Left ventricle myocardium inferior (tissue), 1 donor: ENCODE results near the gene HES2. TPM values are rescaled to one million over a fixed set of nuclear protein-coding genes. Genes with fewer than 3 reads are reported as not detected.
"Not testable (repeated sequence)": the region's sequence is repeated elsewhere in the genome, so short reads cannot be mapped to it uniquely, and the experiment has no call there.

Source experiments
- DNase-seq: peaks from one replicate; pipeline ENCODE4 v3.0.0-alpha.2; 2020
- H3K27ac ChIP-seq: fragments of 200-600 bp; replicated peaks from 2 replicates; pipeline ENCODE4 v1.8.0; 2021
- H3K27me3 ChIP-seq: fragments of 200-600 bp; 2 replicates; pipeline ENCODE4 v1.8.0; 2021; ENCODE audit warnings: low read depth
- H3K36me3 ChIP-seq: fragments of 200-600 bp; 2 replicates; pipeline ENCODE4 v1.8.0; 2021
- H3K4me1 ChIP-seq: fragments of 200-600 bp; 2 replicates; pipeline ENCODE4 v1.8.0; 2021
- H3K4me3 ChIP-seq: fragments of 200-600 bp; 2 replicates; pipeline ENCODE4 v1.8.0; 2021; ENCODE audit warnings: mild to moderate bottlenecking, moderate library complexity
- H3K9me3 ChIP-seq: fragments of 200-600 bp; replicated peaks from 2 replicates; pipeline ENCODE4 v1.8.0; 2021
- CTCF ChIP-seq: fragments of 200-600 bp; IDR thresholded peaks from 2 replicates; pipeline ENCODE4 v1.8.0; 2021; ENCODE audit warnings: antibody characterized with exemption, mild to moderate bottlenecking, borderline replicate concordance
- intact Hi-C: fragments of 100-400 bp; cut with micrococcal nuclease; formaldehyde crosslinking; loops from one replicate; pipeline ENCODE4 v1.11.0; 2022
- total RNA-seq: library from RNA; stranded (reverse); fragmentation: NEBNext Ultra II Directional; extraction: Animal tissue kit (Norgen Biotek cat#: 25700); gene quantifications from one replicate; pipeline ENCODE4 v1.2.1, GENCODE V29; 2021
- donor health status: DM: no; HTN: yes; CAD: no; lungs with severe emphysema.

Gene HES2
- total RNA-seq, 1 donor from 2014 or later = not detected

DNA sequence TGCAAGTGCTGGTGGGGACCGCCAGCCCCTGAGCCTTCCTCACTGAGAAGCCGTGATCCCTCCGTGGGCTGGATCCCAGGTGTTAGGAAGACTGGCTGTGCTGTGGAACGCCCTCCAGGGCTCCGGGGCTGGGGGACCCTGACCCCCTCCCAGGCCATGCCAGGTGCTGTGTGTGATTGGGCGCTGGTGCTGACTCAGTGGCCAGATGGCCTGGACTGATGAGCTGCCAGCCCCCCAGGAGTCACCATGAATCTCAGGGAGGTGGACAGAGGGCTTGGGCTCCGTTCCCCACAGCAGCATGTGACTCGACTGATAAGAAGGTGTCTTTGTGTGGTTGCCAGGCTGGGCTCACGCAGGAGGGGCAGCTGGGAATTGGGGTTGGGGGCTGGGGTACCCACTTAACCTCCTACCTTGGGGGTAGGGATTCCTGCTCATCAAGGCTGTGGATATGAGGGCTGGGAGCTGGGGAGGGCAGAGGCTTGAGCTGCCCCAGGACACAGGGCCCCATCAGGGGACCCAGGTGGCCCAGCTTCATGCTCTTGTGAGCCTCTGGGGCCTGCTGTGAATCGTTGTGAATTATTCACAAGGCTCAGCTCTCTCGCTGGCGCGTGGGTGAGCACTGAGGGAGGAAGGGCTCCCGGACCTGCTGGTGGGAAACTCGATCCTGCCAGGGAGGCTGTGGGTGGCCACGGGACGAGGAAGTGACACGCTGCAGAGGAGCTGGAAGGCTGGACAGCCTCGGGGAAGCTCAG lies 10.1 kb upstream of the HES2 start:
- DNase-seq, H3K9me3 ChIP-seq, H3K27ac ChIP-seq, H3K36me3 ChIP-seq, intact Hi-C loops, H3K4me3 ChIP-seq: not testable (repeated sequence)
- H3K4me1 ChIP-seq = peaks cover 14% of the 10 kb centered on the region
- peaks cover 71% of the 10 kb centered on the region for H3K27me3 ChIP-seq

DNA sequence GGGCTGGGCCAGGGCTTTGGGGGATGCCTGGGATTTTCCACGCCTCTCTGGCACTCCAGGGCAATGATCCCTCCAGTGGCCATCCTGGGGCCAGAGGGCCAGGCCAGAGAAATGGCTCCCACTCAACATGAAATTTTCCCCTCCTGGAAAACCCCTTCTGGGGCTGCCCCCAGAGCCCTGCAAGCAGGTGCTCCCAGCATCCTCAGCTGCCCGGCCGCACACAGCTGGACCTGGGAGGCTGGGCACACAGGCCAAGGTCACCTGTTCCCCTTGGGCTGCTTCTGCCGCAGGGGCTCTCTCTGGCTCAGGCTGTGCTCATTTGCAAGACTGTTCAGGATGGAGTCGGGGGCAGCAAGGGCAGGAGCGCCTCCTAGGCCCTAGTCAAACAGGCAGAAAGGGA lies 8.7 kb upstream of the HES2 start:
- peaks cover 85% of the 10 kb centered on the region for H3K27me3 ChIP-seq
- peaks cover 26% of the 10 kb centered on the region for H3K4me1 ChIP-seq
- H3K4me3 ChIP-seq, intact Hi-C loops, H3K27ac ChIP-seq, H3K9me3 ChIP-seq, H3K36me3 ChIP-seq, DNase-seq: not testable (repeated sequence)

GRCh38 chr1:6427441-6428390 lies 8.0 kb upstream of the HES2 start:
- intact Hi-C loops = no loop called here
- no peaks in the 10 kb centered on the region for H3K9me3 ChIP-seq
- no peaks in the 10 kb centered on the region for H3K36me3 ChIP-seq
- no peak for TF ChIP-seq CTCF
- no peak overlapping the region for H3K27ac ChIP-seq
- H3K27me3 ChIP-seq = peaks cover 92% of the 10 kb centered on the region
- no peak for DNase-seq
- H3K4me1 ChIP-seq = peaks cover 34% of the 10 kb centered on the region
- H3K4me3 ChIP-seq = no peak overlapping the region

DNA sequence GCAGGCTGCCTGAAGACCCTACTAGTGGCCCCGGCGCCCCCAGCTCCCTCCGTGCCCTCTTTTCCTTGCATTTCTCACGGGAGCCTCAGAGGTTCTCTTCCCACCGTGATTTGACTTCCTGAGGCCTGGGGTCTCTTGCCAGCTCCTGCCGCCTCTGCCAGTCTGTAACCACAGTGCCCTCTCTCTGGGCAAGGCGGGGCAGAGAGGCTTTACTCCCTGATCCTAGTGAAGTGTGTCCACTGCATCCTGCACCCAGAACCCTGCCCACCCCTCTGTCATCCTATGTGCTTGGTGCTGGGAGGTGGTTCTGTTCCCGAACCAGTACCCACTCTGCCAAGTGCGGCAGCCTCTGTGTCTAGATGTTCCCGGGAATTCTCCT lies 7.2 kb upstream of the HES2 start:
- TF ChIP-seq CTCF = no peak
- peaks cover 94% of the 10 kb centered on the region for H3K27me3 ChIP-seq
- peaks cover 37% of the 10 kb centered on the region for H3K4me1 ChIP-seq
- intact Hi-C loops = no loop called here
- no peaks in the 10 kb centered on the region for H3K9me3 ChIP-seq
- H3K36me3 ChIP-seq = no peaks in the 10 kb centered on the region
- no peak for DNase-seq
- no peak overlapping the region for H3K4me3 ChIP-seq
- no peak overlapping the region for H3K27ac ChIP-seq

DNA sequence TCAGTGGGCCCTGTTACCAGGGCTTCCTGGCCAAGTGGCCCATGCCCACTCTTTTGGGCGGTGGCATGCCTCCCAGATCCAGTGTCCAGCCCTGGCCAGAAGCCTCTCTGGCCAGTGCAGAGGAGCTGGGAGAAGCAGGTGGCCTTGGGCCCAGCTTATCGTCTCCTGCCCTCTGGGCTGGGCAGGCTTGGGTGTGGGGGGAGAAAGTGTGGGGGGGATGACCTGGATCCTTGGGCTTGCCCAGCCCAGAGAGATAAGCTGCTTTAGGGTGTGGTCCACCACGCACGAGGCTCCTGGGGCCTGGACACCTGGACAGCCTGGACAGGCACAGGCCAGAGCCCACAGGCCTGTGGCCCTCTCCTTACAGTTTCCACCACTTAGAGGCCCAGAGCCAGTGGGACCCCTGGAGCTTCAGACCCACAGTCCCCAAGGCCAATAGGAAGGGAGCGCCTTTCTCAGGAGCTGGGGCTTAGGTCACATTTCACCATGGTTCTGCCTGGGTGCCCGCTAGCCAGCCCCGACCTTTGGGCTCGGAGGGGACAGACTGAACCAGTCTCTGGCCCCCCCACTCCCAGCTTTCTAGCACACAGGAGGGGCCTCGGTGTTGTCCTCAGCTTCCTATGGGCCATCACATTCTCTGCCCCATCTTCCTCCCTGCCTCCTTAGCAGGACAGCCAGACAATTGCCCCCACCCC lies 6.7 kb upstream of the HES2 start:
- no peak overlapping the region for H3K27ac ChIP-seq
- peaks cover 99% of the 10 kb centered on the region for H3K27me3 ChIP-seq
- TF ChIP-seq CTCF = no peak
- no peaks in the 10 kb centered on the region for H3K36me3 ChIP-seq
- DNase-seq = no peak
- intact Hi-C loops = no loop called here
- peaks cover 37% of the 10 kb centered on the region for H3K4me1 ChIP-seq
- H3K9me3 ChIP-seq = no peaks in the 10 kb centered on the region
- H3K4me3 ChIP-seq = no peak overlapping the region

DNA sequence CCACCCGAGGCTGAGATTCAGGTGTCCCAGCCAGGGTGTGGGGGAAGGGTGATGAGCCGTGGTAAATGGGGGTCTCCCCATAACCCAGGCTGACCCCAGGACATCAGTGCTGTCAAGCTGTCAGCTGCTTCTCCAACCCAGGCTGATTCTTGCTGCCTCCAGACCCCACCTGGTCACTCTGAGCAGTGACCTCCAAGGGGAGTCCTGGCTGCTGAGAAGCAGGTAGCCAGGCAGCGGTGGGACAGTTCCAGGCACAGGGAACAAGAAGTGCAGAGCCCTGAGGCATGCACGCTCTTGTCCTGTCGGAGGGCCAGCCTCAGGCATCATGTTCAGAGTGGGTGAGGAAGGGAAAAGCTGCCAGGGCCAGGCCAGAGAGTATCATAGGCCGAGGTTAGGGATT lies 5.9 kb upstream of the HES2 start:
- H3K27me3 ChIP-seq = peaks cover 100% of the 10 kb centered on the region
- no peak overlapping the region for H3K4me3 ChIP-seq
- DNase-seq = no peak
- no peak for TF ChIP-seq CTCF
- peaks cover 40% of the 10 kb centered on the region for H3K4me1 ChIP-seq
- H3K9me3 ChIP-seq = no peaks in the 10 kb centered on the region
- intact Hi-C loops = no loop called here
- no peak overlapping the region for H3K27ac ChIP-seq
- no peaks in the 10 kb centered on the region for H3K36me3 ChIP-seq
